GM10847 (cell line): ENCODE measurements around the gene ZNF80.
"Not testable (repeated sequence)": the region's sequence is repeated elsewhere in the genome, so short reads cannot be mapped to it uniquely, and the experiment has no call there.

Experiments used
- POLR2A ChIP-seq: IDR thresholded peaks from 2 replicates; pipeline ENCODE4 v1.6.1; 2011; ENCODE audit not compliant: insufficient read length; ENCODE audit errors: extremely low read depth

Gene ZNF80

GRCh38 chr3:114237478-114237877, at the start of gene ZNF80:
Gene ZNF80 (minus strand): TSS chr3:114237578. CDS start chr3:114237074, 504 bp downstream.
- TF ChIP-seq POLR2A: not testable (repeated sequence)

GRCh38 chr3:114286266-114286665, 48.9 kb upstream of the ZNF80 start:
- no peak for TF ChIP-seq POLR2A

GRCh38 chr3:114285648-114286230, 48.4 kb upstream of the ZNF80 start:
- no peak for TF ChIP-seq POLR2A

GRCh38 chr3:114284644-114285043, 47.3 kb upstream of the ZNF80 start:
- no peak for TF ChIP-seq POLR2A

GRCh38 chr3:114274929-114275328, 37.6 kb upstream of the ZNF80 start:
- TF ChIP-seq POLR2A: no peak

- no peak for TF ChIP-seq POLR2A
These were observed 34.9 kb upstream of the ZNF80 start for GRCh38 chr3:114272271-114272670.

GRCh38 chr3:114270019-114270418, 32.6 kb upstream of the ZNF80 start:
- no peak for TF ChIP-seq POLR2A

GRCh38 chr3:114260152-114260551, 22.8 kb upstream of the ZNF80 start:
- no peak for TF ChIP-seq POLR2A

- no peak for TF ChIP-seq POLR2A
These were observed 22.2 kb upstream of the ZNF80 start for GRCh38 chr3:114259566-114259965.

GRCh38 chr3:114253505-114253904, 16.1 kb upstream of the ZNF80 start:
- no peak for TF ChIP-seq POLR2A

GRCh38 chr3:114252954-114253353, 15.6 kb upstream of the ZNF80 start:
- TF ChIP-seq POLR2A: no peak

GRCh38 chr3:114242947-114243346, 5.6 kb upstream of the ZNF80 start:
- no peak for TF ChIP-seq POLR2A

GRCh38 chr3:114241262-114241661, 3.9 kb upstream of the ZNF80 start:
- no peak for TF ChIP-seq POLR2A

- no peak for TF ChIP-seq POLR2A
These were observed 1.9 kb downstream of the ZNF80 start for GRCh38 chr3:114235431-114235830.

- no peak for TF ChIP-seq POLR2A
These were observed 2.6 kb downstream of the ZNF80 start for GRCh38 chr3:114234745-114235144.

GRCh38 chr3:114231616-114232015, 5.8 kb downstream of the ZNF80 start:
- no peak for TF ChIP-seq POLR2A

GRCh38 chr3:114227076-114227475, 10.3 kb downstream of the ZNF80 start:
- no peak for TF ChIP-seq POLR2A

- no peak for TF ChIP-seq POLR2A
These were observed 11.1 kb downstream of the ZNF80 start for GRCh38 chr3:114226313-114226712.

- TF ChIP-seq POLR2A: no peak
These were observed 14.2 kb downstream of the ZNF80 start for GRCh38 chr3:114223143-114223542.
